ENCODE data around the gene EPHA5. TPM values are rescaled to one million over a fixed set of nuclear protein-coding genes. Genes with fewer than 3 reads are reported as not detected.

The EPHA5 gene
- total RNA-seq, 4 donors from 2014 or later, result 2.9 to 5.0 (median 4.4) TPM

DNA sequence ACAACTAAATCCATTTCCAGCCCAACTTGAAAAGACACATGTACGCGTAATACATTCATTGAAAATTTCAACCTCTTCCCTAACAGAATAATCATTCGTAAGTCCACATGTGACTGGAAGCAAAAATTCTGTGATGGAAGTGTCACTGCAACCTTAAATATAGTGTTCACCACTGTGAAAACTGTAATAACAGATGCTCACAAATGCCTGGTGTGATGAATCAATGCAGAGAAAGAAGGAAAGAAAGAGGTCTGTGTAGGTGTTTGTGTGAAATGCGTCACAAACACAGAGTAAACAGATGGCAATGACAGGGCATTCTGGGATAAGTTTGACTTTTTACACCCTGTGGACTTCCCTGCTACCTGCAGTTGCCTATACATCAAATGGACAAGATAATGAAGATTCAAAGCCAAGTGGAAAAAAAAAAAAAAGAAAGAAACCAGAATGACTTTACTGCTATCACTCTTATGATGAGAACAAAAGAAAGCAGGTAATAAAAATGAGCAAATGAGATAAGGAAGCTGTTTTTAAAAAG, 123.3 kb downstream of the EPHA5 start:
- no peak for TF ChIP-seq POLR2A (IDR thresholded peaks at IDR 0.05)
- TF ChIP-seq EP300 (IDR thresholded peaks at IDR 0.05), result no peak
- no peak for TF ChIP-seq CTCF (IDR thresholded peaks at IDR 0.05)
- Histone ChIP-seq H3K9me3 (peaks cover 0 to 8% (median 0%) of the 10 kb centered on the region in 4 donors), H3K4me3 (no peak overlapping the region), H3K27ac (no peak overlapping the region), H3K4me1 (no peaks in the 10 kb centered on the region), H3K36me3 (no peaks in the 10 kb centered on the region), H3K27me3 (no peaks in the 10 kb centered on the region)
- 91 to 93% methylated on average over 4 of the region's 4 CpGs for WGBS, 2 donors
- DNase-seq (ENCODE audit: low spot score in 2 of 2), result no peak

DNA sequence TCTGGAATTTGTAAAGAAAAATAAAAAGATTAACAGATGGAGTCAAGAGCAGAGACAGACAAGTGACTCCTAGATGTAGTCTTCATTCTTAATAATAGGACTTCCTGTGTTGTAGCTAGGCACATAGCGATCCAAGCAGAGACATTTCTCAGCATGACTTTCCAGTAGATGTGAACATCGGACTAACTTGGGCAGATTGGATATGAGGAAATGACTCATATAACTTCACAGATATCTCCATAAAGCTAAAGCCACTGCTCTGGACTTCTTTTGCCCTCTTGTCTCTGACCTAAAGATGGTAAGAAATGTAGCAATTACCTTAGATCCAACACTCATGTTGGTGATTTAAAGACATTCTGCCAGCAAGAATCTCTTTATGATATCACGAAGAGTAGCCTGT, 131.7 kb downstream of the EPHA5 start:
- TF ChIP-seq EP300 (IDR thresholded peaks at IDR 0.05) (no peak), POLR2A (IDR thresholded peaks at IDR 0.05) (no peak), CTCF (IDR thresholded peaks at IDR 0.05) (no peak)
- H3K27me3 ChIP-seq, result no peaks in the 10 kb centered on the region
- H3K9me3 ChIP-seq, result peaks cover 0 to 2% (median 0%) of the 10 kb centered on the region in 4 donors
- no peaks in the 10 kb centered on the region for H3K4me1 ChIP-seq
- 80 to 84% methylated on average over 3 of the region's 3 CpGs for WGBS, 2 donors
- no peak overlapping the region for H3K27ac ChIP-seq
- no peaks in the 10 kb centered on the region for H3K36me3 ChIP-seq
- DNase-seq (ENCODE audit: low spot score in 2 of 2), result no peak
- H3K4me3 ChIP-seq, result no peak overlapping the region

- no peaks in the 10 kb centered on the region for H3K9me3 ChIP-seq
- no peaks in the 10 kb centered on the region for H3K4me1 ChIP-seq
- no peak overlapping the region for H3K4me3 ChIP-seq
- 36 to 39% methylated on average over 3 of the region's 3 CpGs for WGBS, 2 donors
- TF ChIP-seq POLR2A (IDR thresholded peaks at IDR 0.05), result no peak
- no peak for DNase-seq (ENCODE audit: low spot score in 2 of 2)
- no peaks in the 10 kb centered on the region for H3K27me3 ChIP-seq
- H3K36me3 ChIP-seq, result no peaks in the 10 kb centered on the region
- no peak overlapping the region for H3K27ac ChIP-seq
These were observed 135.2 kb downstream of the EPHA5 start for GRCh38 chr4:65535113-65535512.

DNA sequence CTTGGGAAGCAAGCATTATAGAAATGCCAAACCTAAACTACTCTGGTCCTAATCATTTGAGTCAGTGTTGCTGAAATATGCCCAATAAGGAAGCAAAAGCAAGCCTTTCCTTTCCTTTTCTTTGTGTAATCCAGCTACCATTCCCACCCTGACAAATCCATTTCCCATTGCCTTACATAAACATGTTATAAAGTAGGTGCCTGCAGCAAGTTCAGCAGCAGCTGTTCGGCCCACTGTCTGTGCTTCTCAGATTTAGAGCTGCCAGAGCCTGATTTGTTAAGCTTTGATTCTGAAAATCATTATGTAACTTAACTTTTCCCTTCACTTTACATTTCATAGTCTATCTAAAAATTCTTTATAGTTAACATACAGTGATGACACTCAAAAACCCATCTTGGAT, 148.6 kb downstream of the EPHA5 start:
- TF ChIP-seq CTCF (IDR thresholded peaks at IDR 0.05), result no peak
- Histone ChIP-seq H3K9me3 (no peaks in the 10 kb centered on the region), H3K27me3 (no peaks in the 10 kb centered on the region), H3K4me1 (no peaks in the 10 kb centered on the region), H3K27ac (no peak overlapping the region), H3K36me3 (no peaks in the 10 kb centered on the region), H3K4me3 (no peak overlapping the region)
- DNase-seq (ENCODE audit: low spot score in 2 of 2), result no peak
- WGBS, 2 donors, result 63 to 74% methylated on average over 1 of the region's 1 CpG

DNA sequence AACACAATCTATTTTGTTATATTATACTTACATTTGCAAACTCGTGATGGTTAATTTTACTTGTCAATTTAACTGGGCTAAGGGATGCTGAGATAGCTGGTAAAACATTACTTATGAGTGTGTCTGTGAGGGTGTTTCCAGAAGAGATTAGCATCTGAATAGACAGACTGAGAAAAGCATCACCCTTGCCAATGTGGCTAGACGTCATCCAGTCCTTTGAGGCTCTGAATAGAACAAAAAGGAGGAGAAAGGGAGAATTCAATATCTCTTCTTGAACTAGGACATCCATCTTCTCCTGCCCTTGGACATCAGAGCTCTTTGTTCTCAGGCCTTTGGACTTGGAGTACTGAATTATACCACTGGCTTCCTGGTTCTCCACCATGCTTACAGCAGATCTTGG, 154.6 kb downstream of the EPHA5 start:
- no peak for DNase-seq (ENCODE audit: low spot score in 2 of 2)
- 56 to 68% methylated on average over 2 of the region's 2 CpGs for WGBS, 2 donors
- Histone ChIP-seq H3K4me3 (no peak overlapping the region), H3K36me3 (no peaks in the 10 kb centered on the region), H3K27me3 (no peaks in the 10 kb centered on the region), H3K4me1 (no peaks in the 10 kb centered on the region), H3K27ac (no peak overlapping the region), H3K9me3 (no peaks in the 10 kb centered on the region)
- TF ChIP-seq POLR2A (IDR thresholded peaks at IDR 0.05), result no peak
- no peak for TF ChIP-seq CTCF (IDR thresholded peaks at IDR 0.05)
- TF ChIP-seq EP300 (IDR thresholded peaks at IDR 0.05), result no peak

DNA sequence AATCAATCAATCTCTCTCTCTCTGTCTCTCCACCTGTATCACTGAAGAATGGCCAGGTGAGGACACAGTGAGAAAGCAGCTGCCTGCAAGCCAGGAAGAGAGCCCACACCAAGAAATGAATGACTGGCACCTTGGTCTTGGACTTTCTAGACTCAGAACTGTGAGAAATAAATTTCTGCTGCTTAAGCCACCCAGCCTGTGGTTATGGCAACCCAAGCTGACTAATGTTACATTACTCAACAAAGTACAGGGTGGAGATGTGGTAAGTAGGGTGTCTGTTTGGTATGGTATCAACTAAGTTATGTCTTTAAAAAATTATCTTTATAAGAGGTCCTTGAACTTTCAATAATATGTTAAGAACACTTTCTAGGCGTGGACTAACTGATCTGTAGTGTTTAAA, 159.3 kb downstream of the EPHA5 start:
- WGBS, 2 donors, result 88 to 91% methylated on average over 1 of the region's 1 CpG
- Histone ChIP-seq H3K27ac (no peak overlapping the region), H3K9me3 (peaks cover 0 to 6% (median 0%) of the 10 kb centered on the region in 4 donors), H3K4me3 (no peak overlapping the region), H3K36me3 (no peaks in the 10 kb centered on the region), H3K27me3 (no peaks in the 10 kb centered on the region), H3K4me1 (no peaks in the 10 kb centered on the region)
- no peak for DNase-seq (ENCODE audit: low spot score in 2 of 2)
- TF ChIP-seq POLR2A (IDR thresholded peaks at IDR 0.05) (no peak), CTCF (IDR thresholded peaks at IDR 0.05) (no peak), EP300 (IDR thresholded peaks at IDR 0.05) (no peak)

Data from tibial nerve (tissue), 4 donors.